ENCODE data around the gene DIS3L.
A peak's percentile ranks its signal among the peaks of the same experiment; 100 is the strongest.

The DIS3L gene

DNA sequence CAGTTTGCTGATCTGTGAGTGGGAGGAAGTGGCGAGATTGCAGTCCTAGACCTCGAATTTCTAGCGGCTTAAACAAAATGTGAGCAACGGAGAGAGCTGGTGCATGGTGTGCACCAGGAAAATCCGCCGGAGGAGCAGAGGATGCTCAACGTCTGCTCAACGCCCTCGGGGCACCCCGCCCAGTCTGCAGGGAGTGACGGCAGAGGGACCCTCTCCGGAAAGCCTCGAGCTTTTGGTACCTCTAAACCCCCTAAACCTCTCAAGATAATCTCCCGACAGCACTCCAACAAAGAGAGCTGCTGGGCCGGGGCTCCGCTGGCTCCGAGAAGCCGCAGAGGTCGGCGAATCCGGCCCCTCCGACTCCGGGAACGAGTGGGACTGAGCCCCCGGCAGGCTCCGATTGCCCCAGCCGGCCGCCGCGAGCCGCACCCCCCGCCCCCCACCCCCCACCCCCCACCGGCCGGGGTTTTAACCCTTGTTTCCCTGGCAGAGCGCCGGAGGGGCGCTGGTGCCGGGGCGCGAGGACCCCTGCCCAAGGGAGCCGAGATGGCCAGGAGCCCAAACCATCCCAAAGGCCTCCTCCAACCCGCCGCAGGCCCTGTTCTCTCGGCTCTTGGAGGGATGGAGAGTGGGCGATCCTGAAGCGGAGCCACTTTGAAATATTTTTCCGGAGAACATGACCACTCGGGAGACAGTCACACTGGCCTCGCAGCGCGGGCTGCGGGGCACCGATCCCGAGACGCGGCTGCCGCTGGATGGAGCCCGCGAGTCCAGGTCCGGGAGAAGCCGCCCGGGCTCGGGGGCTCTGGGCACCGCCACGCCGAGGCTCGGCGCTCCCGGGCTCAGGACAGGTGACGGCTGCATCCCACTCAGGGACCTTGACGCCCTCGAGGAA lies 41.3 kb upstream of the DIS3L start:
- peak overlapping the region; percentile 17 for H3K4me3 ChIP-seq (ENCODE audit: low read depth, low read length)
- no peaks in the 10 kb centered on the region for H3K36me3 ChIP-seq (ENCODE audit: control insufficient read depth, insufficient read depth, low read length)
- no peaks in the 10 kb centered on the region for H3K27me3 ChIP-seq (ENCODE audit: control insufficient read depth, insufficient read depth, low read length)
- no peak overlapping the region for H3K27ac ChIP-seq
- TF ChIP-seq, protein P1, sequence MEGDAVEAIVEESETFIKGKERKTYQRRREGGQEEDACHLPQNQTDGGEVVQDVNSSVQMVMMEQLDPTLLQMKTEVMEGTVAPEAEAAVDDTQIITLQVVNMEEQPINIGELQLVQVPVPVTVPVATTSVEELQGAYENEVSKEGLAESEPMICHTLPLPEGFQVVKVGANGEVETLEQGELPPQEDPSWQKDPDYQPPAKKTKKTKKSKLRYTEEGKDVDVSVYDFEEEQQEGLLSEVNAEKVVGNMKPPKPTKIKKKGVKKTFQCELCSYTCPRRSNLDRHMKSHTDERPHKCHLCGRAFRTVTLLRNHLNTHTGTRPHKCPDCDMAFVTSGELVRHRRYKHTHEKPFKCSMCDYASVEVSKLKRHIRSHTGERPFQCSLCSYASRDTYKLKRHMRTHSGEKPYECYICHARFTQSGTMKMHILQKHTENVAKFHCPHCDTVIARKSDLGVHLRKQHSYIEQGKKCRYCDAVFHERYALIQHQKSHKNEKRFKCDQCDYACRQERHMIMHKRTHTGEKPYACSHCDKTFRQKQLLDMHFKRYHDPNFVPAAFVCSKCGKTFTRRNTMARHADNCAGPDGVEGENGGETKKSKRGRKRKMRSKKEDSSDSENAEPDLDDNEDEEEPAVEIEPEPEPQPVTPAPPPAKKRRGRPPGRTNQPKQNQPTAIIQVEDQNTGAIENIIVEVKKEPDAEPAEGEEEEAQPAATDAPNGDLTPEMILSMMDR (IDR thresholded peaks at IDR 0.05) = peak; percentile 53
- H3K4me1 ChIP-seq = no peaks in the 10 kb centered on the region
- H3K9ac ChIP-seq = no peak overlapping the region
- no peaks in the 10 kb centered on the region for H3K9me3 ChIP-seq (ENCODE audit: control insufficient read depth, low read length)
- H3K4me2 ChIP-seq (ENCODE audit: low read length) = peak overlapping the region; percentile 87
- no peaks in the 10 kb centered on the region for H3K79me2 ChIP-seq
- H2AFZ ChIP-seq = peak overlapping the region; percentile 68

DNA sequence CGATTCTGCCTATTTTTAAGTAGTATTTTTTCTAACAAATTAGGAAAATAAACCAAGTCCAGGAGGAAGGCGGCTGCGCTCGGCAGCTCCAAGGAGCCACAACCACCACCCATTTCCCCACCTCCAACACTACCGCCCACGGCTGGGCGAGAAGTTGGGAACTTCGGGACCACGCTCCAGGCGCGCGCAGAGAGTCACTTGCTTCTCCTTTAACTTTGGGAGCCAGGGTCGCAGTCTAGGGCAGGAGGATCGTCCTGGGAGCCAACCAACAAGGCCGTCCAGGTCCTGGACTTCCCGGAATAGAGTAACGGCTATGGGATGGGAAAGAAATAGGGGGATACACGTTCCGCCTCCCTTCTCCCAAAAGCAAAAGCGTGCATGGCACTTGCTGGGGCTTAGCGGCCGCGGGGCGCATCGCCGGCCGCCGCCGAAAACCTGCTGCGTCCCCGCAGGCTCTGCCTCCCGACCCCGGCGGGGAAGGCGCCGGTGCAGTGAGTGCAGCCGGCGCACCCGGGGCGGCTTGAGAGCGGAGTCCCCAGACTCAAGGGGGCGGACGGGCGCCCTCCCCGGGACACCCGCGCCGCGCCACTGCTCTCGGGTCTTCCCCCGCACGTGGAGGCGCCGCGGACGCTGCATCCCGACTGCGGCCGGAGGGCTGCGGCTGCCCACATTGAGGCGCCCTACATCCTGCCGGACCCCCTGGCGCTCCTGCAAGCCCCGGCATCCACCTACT lies 40.5 kb upstream of the DIS3L start:
- Histone ChIP-seq H3K4me2 (ENCODE audit: low read length) (peak overlapping the region; percentile 87), H3K9ac (no peak overlapping the region), H3K9me3 (ENCODE audit: control insufficient read depth, low read length) (no peaks in the 10 kb centered on the region), H2AFZ (peak overlapping the region; percentile 68), H3K4me3 (ENCODE audit: low read depth, low read length) (peak overlapping the region; percentile 17), H3K79me2 (no peaks in the 10 kb centered on the region), H3K27ac (no peak overlapping the region), H3K4me1 (no peaks in the 10 kb centered on the region), H3K27me3 (ENCODE audit: control insufficient read depth, insufficient read depth, low read length) (no peaks in the 10 kb centered on the region), H3K36me3 (ENCODE audit: control insufficient read depth, insufficient read depth, low read length) (no peaks in the 10 kb centered on the region)
- TF ChIP-seq, protein P1 (IDR thresholded peaks at IDR 0.05) = no peak

DNA sequence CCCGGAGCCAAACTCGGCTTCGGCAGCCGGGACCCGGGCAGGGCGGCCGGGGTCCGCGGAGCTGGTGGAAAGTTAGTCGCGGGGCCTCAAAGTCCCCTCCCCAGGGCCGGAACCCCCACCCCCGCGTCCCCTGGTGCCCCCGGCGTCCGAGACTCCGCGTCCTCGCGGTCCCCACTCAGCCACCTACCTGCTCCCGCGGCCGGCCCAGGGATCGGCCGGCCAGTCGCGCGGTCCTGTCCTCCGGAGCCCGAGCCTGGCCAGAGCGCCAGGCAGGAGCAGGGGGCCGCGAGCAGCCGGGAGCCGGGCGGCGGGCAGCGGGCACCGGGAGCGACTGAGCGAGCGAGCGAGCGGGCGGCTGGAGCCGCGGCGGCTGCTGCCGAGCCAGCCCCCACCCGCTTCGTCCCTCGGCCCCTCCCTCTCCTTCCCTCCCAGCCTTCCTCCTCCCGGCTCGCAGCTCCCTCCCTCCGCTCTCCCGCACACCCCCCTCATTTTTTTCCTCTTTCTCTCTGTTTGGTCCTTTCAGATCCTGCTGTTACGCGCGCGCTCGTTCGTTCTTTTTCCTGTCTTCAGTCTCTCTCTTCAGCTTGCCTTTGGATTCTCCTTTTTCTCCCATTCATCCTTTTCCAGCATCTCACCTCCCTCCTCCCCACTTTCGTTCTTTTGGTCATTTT lies 39.8 kb upstream of the DIS3L start, which contains the start of gene MEGF11:
Gene MEGF11 (minus strand): TSS at position 333 of the 671 bp plus-strand sequence. CDS start 125,347 bp downstream, outside the sequence.
- Histone ChIP-seq H3K27me3 (ENCODE audit: control insufficient read depth, insufficient read depth, low read length) (no peaks in the 10 kb centered on the region), H3K4me3 (ENCODE audit: low read depth, low read length) (peak within 1 kb of the TSS; percentile 44), H3K79me2 (no peaks in the 10 kb centered on the region), H2AFZ (peak within 1 kb of the TSS; percentile 68), H3K36me3 (ENCODE audit: control insufficient read depth, insufficient read depth, low read length) (no peaks in the 10 kb centered on the region), H3K4me2 (ENCODE audit: low read length) (peak within 1 kb of the TSS; percentile 87), H3K9me3 (ENCODE audit: control insufficient read depth, low read length) (no peaks in the 10 kb centered on the region), H3K27ac (no peak within 1 kb of the TSS), H3K4me1 (no peaks in the 10 kb centered on the region), H3K9ac (no peak within 1 kb of the TSS)
- TF ChIP-seq, protein P1 (IDR thresholded peaks at IDR 0.05) = no peak

DNA sequence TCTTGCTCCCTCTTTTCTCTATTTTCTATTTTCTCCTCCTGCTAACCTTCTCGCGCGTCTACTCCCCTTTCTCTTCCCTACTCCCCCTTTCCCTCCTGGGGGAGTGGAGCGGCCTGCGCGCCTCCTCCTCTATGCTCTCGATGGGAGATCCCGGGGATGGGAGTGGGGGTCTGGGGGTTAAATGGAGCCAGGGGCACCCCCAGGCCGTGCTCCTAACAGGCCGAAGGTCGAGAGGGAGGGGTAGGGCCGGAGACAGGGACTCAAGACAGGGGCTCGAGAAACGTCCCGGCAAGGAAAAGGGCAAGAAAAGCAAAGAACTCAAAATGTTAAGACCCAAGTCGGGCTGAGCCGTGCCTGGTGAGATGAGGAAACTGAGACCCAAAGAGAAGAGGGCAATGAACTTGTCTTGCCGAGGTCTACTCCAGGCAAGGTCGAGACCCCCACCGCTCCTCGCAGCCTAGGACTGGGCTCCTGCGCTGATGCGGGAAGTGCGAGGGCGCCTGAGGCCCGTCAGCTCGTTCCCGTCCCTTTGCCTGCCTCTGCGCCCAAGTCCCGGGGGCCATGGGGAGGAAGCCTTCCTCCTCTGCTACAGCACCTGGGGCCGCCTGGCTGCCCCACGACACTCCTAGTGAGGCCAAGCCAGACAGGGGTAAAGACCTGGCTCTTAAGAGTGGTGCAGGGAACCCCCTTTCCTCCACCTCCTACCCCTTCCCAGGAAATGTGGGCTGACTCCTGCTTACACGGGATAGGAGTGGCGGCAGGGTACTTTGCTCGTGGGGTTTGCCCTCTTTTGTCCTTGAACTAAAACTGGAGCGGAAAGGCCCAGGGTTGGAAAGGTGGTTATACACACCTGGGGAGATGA lies 39.0 kb upstream of the DIS3L start:
- Histone ChIP-seq H3K9ac (no peak overlapping the region), H3K9me3 (ENCODE audit: control insufficient read depth, low read length) (no peaks in the 10 kb centered on the region), H3K36me3 (ENCODE audit: control insufficient read depth, insufficient read depth, low read length) (no peaks in the 10 kb centered on the region), H3K4me2 (ENCODE audit: low read length) (peak overlapping the region; percentile 87), H2AFZ (peak overlapping the region; percentile 53), H3K79me2 (no peaks in the 10 kb centered on the region), H3K4me3 (ENCODE audit: low read depth, low read length) (peak overlapping the region; percentile 44), H3K4me1 (no peaks in the 10 kb centered on the region), H3K27ac (no peak overlapping the region), H3K27me3 (ENCODE audit: control insufficient read depth, insufficient read depth, low read length) (no peaks in the 10 kb centered on the region)
- TF ChIP-seq, protein P1 (IDR thresholded peaks at IDR 0.05) = no peak

Data from parathyroid adenoma (tissue), 2 donors.